RWPE1 (cell line): ENCODE results near the gene TMEM186.

ENCODE experiments used
- CTCF ChIA-PET: fragments of 350-600 bp; sonication (Branson Sonifier 250); formaldehyde crosslinking; extraction: SDS; loops from one replicate; lab custom pipeline; 2021; lab: Yijun Ruan, JAX
- POLR2A ChIA-PET: fragments of 400-600 bp; formaldehyde crosslinking; extraction: SDS; loops from one replicate; lab custom pipeline; 2020; ENCODE audit warnings: antibody characterized with exemption; ENCODE audit not compliant: low non-redundant PET; lab: Yijun Ruan, JAX
- DNase-seq: peaks from one replicate; pipeline ENCODE4 v3.0.0; 2012; ENCODE audit warnings: low spot score
- H3K27ac ChIP-seq: fragments of 450-650 bp; 2 replicates; pipeline ENCODE4 v1.5.1; 2017
- CTCF ChIP-seq: fragments of 450-650 bp; conservative IDR thresholded peaks from 2 replicates; pipeline ENCODE4 v1.5.1; 2017; ENCODE audit warnings: low read depth, mild to moderate bottlenecking

Gene TMEM186

DNA sequence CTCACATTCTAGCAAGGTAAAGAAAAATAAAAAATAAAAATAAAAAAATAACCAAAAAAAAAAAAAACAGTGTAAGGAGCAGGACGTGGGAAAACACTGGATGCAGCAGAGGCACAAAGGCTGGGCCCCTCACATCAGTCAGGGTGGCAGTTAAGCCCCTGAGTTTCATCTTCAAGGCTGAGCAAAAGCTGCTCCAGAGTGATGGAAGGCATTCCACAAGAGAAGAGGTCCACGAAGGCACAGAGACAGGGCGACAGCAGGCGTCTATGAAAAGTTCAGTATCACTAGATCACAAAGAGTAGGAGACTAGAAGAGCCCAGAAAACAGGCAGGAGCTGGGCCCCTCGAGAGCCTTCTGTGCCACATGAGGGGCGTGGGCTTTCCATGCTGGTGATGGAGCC lies 12.0 kb downstream of the TMEM186 start:
- no peak for DNase-seq
- no peak for TF ChIP-seq CTCF
- no peak overlapping the region for H3K27ac ChIP-seq
- CTCF ChIA-PET = no interaction called here
- POLR2A ChIA-PET = no interaction called here

- ChIA-PET POLR2A (no interaction called here), CTCF (no interaction called here)
- no peak for DNase-seq
- no peak for TF ChIP-seq CTCF
- H3K27ac ChIP-seq = no peak overlapping the region
These were observed 14.8 kb downstream of the TMEM186 start for GRCh38 chr16:8782673-8783072.

DNA sequence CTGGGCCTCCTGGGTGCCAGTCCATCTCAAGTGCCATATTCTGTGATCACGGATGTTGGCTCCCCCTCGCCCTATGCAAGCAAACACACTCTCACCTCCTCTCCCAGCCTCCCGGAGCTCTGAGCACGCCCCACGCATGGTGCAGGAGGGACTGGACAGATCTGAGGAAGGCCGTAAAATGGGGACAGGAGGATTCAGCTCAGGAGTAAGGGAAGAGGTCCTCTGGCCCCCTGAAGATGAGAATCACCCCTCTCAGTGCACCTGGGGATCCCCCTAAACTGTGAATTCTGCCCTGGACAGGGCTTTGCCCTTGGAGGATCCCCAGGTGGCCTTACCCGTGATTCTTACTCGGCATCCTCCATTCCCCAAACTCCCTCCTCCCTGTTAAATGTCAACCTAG lies 15.6 kb downstream of the TMEM186 start:
- ChIA-PET CTCF (no interaction called here), POLR2A (interaction anchor here (0.5 kb wide), 1 partner anchor 133 kb away, joined by 3 read pairs; no protein-coding TSS in a partner anchor)
- DNase-seq = no peak
- no peak for TF ChIP-seq CTCF
- H3K27ac ChIP-seq = no peak overlapping the region

- H3K27ac ChIP-seq = no peak overlapping the region
- ChIA-PET POLR2A (no interaction called here), CTCF (interaction anchor here (0.7 kb wide), 1 partner anchor 114 kb away, joined by 5 read pairs; no protein-coding TSS in a partner anchor)
- no peak for DNase-seq
- TF ChIP-seq CTCF = no peak
These were observed 20.2 kb downstream of the TMEM186 start for GRCh38 chr16:8777217-8777616.

DNA sequence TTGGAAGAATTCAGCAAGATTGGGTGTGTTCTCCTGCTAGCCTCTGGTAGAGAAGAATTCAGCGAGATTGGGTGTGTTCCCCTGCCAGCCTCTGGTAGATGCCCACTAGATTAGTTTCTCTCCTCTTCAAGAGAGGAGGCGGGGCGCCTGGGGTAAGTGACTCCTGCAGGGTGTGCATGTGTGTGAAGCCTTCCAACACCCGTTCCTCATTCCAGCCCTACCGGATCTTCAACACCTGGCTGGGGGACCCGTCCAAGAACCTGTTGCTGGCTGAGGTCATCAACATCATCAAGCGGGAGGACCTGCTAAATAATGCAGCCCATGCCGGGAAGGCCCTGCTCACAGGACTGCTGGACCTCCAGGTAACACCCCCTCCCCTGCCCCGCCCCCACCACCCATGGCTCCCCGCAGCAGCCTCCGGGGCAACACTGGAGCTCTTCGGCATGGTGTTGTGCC lies 21.3 kb downstream of the TMEM186 start:
- POLR2A ChIA-PET = no interaction called here
- CTCF ChIA-PET = no interaction called here
- peak; percentile 54 for DNase-seq
- no peak overlapping the region for H3K27ac ChIP-seq
- no peak for TF ChIP-seq CTCF

DNA sequence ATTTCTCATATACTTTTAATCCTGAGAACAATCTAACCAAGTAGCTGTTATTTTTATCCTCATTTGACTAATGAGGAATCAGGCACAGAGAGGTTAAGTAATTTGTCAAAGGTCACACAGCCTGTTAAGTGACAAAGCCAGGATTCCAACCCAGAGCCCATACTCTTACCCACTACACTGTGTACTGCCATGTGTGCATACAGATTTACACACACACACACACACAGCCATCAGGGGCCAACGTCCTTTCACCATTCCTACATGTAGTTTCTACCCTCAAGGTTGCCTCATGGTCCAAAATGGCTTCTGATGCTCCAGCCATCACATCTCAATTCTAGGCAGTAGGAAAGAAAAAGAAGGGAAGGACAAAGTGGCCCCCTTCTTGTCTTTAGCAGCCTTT lies 22.1 kb downstream of the TMEM186 start:
- CTCF ChIA-PET = interaction anchor here (0.6 kb wide), 2 partner anchors 21 to 303 kb away, joined by 3 read pairs; no protein-coding TSS in a partner anchor
- POLR2A ChIA-PET = no interaction called here
- no peak for DNase-seq
- no peak for TF ChIP-seq CTCF
- H3K27ac ChIP-seq = no peak overlapping the region
